Measurements from ENCODE around the gene BRD9. TPM values are rescaled to one million over a fixed set of nuclear protein-coding genes. Genes with fewer than 3 reads are reported as not detected.

BRD9 gene
- total and polyA plus RNA-seq, 2 donors (not counting 3 experiments of a cell fraction or from before 2014, with no cell fraction given) = 17.6 to 67.6 TPM

DNA sequence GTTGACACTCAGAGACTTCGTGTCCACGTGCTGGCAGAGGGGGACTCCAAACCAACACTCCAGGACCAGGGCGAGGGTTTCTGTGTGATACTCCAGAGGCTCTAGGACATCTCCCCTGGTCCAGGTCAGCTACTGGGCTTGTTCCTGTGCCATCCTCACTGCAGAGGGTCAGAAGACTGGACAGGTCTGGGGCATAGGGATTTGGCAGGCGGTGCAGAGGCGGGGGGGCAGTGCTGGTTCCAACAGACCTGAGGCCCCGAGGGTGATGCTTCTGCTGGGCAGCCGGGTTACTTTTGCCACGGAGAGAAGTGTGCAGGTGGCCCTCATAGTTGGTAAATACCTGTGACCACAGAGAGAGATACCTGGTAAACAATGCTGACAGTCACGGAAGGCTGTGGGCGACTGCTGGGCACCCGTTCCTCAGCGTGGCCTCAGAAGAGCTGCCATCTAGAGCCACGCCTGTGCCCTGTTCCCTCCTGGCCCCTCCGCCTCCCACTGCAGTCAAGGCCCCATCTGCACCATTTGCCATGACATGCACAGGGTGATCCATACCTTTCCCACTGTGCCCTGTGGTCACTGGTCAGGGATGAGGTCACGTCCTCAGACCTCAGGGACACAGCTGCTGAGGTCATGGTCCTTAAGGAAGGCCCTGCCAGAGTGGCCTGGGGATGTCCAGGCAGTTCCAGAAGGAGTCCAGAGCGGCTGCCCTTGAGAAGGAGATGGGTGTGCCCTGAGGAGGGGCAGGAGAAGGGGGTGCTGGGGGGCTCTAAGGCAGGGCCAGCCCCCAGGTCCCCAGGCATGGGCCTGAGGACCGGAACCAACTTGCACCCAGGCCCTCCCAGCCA lies 30.1 kb upstream of the BRD9 start:
- Histone ChIP-seq H3K4me2 (ENCODE audit: insufficient read depth, low read length) (no peak overlapping the region), H3K27me3 (ENCODE audit: control insufficient read depth in 2 of 2, insufficient read depth in 2 of 2, low read length in 2 of 2) (peaks cover 2 to 10% of the 10 kb centered on the region in 2 experiments), H4K20me1 (replicated peaks; ENCODE audit: control insufficient read depth, extremely low read depth, insufficient read depth, low read length) (no peaks in the 10 kb centered on the region), H3K27ac (ENCODE audit: insufficient read depth, low read depth, low read length) (no peak overlapping the region), H3K4me3 (replicated peaks in 1 of 3; ENCODE audit: insufficient read depth in 1 of 3, low read depth in 1 of 3, low read length in 3 of 3) (no peak overlapping the region), H3K9ac (replicated peaks; ENCODE audit: extremely low read depth, insufficient read depth, low read length) (no peak overlapping the region), H3K4me1 (ENCODE audit: control insufficient read depth, extremely low read depth, insufficient read depth, low read length) (peaks cover 4% of the 10 kb centered on the region), H3K79me2 (ENCODE audit: control insufficient read depth, insufficient read depth, low read length) (no peaks in the 10 kb centered on the region), H3K36me3 (ENCODE audit: control insufficient read depth in 2 of 2, extremely low read depth in 1 of 2, insufficient read depth in 2 of 2, low read length in 2 of 2) (no peaks in the 10 kb centered on the region), H3K9me3 (replicated peaks; ENCODE audit: control insufficient read depth, insufficient read depth, low read length) (no peaks in the 10 kb centered on the region), H2AFZ (ENCODE audit: low read depth, low read length) (no peak overlapping the region), H3K9me1 (replicated peaks; ENCODE audit: control insufficient read depth, extremely low read depth, insufficient read depth, low read length) (no peaks in the 10 kb centered on the region)
- TF ChIP-seq POLR2AphosphoS5 (IDR thresholded peaks at IDR 0.05; ENCODE audit: insufficient read depth, low read depth, low read length) (no peak), EZH2 (IDR thresholded peaks at IDR 0.05; ENCODE audit: borderline replicate concordance, low read depth, low read length, severe bottlenecking) (no peak)
- ChIA-PET POLR2A (no interaction called here), CTCF (interaction anchor here (0.5 to 3.4 kb wide), 9 partner anchors 10 to 730 kb away, joined by 3 to 44 read pairs (median 5); no protein-coding TSS in a partner anchor)
- dilution Hi-C loops (cut with MboI; ENCODE audit: extremely low pct_ligation_motif_present, low sequenced_read_pairs) (no loop called here), intact Hi-C loops (cut with micrococcal nuclease) (loop anchor here (1.0 to 5.0 kb wide), 5 partner anchors 86 to 720 kb away; partner anchors contain the start of gene NKD2)
- FAIRE-seq = no peak
- no peak for DNase-seq (ENCODE audit: low read depth, low spot score)
- BruUV-seq (replicated peaks) = no TSS peak

DNA sequence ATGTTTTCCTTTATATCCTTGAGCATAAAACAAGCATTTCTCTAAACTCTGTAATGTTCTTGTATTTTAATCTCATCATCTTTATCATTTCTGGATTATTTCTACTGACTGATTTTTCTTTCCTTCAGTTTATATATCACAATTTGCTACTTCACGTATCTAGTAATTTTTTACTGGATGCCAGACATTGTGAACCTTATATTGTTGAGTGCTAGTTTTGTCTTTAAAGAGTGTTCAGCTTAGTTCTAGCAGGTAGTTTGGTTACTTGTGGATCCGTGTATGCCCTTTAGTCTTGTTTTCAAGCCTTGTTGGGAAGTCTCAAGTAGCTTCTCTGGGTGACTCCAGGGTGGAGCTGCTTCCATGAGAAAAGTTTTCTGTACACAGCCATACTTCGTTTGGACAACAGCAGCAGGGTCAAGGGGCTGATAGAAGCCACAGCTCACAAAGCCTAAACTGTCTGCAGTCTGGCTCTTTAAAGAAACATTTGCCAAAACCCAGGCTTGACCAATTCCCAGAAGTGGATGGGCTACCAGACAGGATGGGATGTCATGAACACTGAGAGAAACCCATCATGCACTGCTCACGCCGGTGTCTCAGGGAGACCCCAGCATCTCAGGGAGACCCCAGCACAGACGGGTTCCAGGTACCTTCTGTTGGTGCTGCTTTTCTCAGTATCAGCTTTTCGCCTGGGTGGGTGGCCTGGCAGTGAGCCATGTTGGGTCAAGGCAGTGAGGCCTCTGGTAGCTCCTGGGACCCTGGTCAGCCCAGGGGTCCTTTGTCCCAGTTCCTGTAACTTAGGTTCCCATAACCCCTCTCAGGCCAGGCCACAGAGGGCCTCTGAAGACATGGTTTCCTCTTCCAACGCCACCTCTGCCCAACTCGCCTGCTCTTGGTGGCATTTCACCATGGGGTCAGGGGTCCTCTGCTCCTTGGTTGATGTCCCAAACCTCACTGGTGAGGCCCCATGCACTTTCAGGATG lies 29.1 kb upstream of the BRD9 start:
- Histone ChIP-seq H3K27ac (ENCODE audit: insufficient read depth, low read depth, low read length) (no peak overlapping the region), H3K4me1 (ENCODE audit: control insufficient read depth, extremely low read depth, insufficient read depth, low read length) (peaks cover 3% of the 10 kb centered on the region), H4K20me1 (replicated peaks; ENCODE audit: control insufficient read depth, extremely low read depth, insufficient read depth, low read length) (no peaks in the 10 kb centered on the region), H2AFZ (ENCODE audit: low read depth, low read length) (no peak overlapping the region), H3K36me3 (ENCODE audit: control insufficient read depth in 2 of 2, extremely low read depth in 1 of 2, insufficient read depth in 2 of 2, low read length in 2 of 2) (no peaks in the 10 kb centered on the region), H3K79me2 (ENCODE audit: control insufficient read depth, insufficient read depth, low read length) (no peaks in the 10 kb centered on the region), H3K27me3 (ENCODE audit: control insufficient read depth in 2 of 2, insufficient read depth in 2 of 2, low read length in 2 of 2) (peaks cover 2 to 10% of the 10 kb centered on the region in 2 experiments), H3K9me3 (replicated peaks; ENCODE audit: control insufficient read depth, insufficient read depth, low read length) (no peaks in the 10 kb centered on the region), H3K4me2 (ENCODE audit: insufficient read depth, low read length) (no peak overlapping the region), H3K9me1 (replicated peaks; ENCODE audit: control insufficient read depth, extremely low read depth, insufficient read depth, low read length) (no peaks in the 10 kb centered on the region), H3K4me3 (replicated peaks in 1 of 3; ENCODE audit: insufficient read depth in 1 of 3, low read depth in 1 of 3, low read length in 3 of 3) (no peak overlapping the region), H3K9ac (replicated peaks; ENCODE audit: extremely low read depth, insufficient read depth, low read length) (no peak overlapping the region)
- POLR2A ChIA-PET = no interaction called here
- FAIRE-seq (no peak), DNase-seq (ENCODE audit: low read depth, low spot score) (no peak)
- TF ChIP-seq JUN (IDR thresholded peaks at IDR 0.05; ENCODE audit: borderline replicate concordance, insufficient read depth, insufficient read length, low read depth) (no peak), EZH2 (IDR thresholded peaks at IDR 0.05; ENCODE audit: borderline replicate concordance, low read depth, low read length, severe bottlenecking) (no peak), POLR2A (IDR thresholded peaks at IDR 0.05; ENCODE audit: low read depth, low read length) (no peak), MYC (IDR thresholded peaks at IDR 0.05; ENCODE audit: low read depth, low read length) (no peak), GATA2 (IDR thresholded peaks at IDR 0.05; ENCODE audit: insufficient read depth, insufficient read length, low read depth, low read length) (no peak), FOS (IDR thresholded peaks at IDR 0.05; ENCODE audit: borderline replicate concordance, insufficient read depth, low read length) (no peak), POLR2AphosphoS5 (IDR thresholded peaks at IDR 0.05; ENCODE audit: insufficient read depth, low read depth, low read length) (no peak)
- TF ChIP-seq, protein P1, sequence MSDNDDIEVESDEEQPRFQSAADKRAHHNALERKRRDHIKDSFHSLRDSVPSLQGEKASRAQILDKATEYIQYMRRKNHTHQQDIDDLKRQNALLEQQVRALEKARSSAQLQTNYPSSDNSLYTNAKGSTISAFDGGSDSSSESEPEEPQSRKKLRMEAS (IDR thresholded peaks at IDR 0.05; ENCODE audit: insufficient read depth, insufficient read length) = no peak
- TF ChIP-seq, protein P2, sequence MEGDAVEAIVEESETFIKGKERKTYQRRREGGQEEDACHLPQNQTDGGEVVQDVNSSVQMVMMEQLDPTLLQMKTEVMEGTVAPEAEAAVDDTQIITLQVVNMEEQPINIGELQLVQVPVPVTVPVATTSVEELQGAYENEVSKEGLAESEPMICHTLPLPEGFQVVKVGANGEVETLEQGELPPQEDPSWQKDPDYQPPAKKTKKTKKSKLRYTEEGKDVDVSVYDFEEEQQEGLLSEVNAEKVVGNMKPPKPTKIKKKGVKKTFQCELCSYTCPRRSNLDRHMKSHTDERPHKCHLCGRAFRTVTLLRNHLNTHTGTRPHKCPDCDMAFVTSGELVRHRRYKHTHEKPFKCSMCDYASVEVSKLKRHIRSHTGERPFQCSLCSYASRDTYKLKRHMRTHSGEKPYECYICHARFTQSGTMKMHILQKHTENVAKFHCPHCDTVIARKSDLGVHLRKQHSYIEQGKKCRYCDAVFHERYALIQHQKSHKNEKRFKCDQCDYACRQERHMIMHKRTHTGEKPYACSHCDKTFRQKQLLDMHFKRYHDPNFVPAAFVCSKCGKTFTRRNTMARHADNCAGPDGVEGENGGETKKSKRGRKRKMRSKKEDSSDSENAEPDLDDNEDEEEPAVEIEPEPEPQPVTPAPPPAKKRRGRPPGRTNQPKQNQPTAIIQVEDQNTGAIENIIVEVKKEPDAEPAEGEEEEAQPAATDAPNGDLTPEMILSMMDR (IDR thresholded peaks at IDR 0.05; ENCODE audit: extremely low read depth in 1 of 2, insufficient read depth in 1 of 2, low read depth in 1 of 2, low read length in 2 of 2) = no peak
- no TSS peak for BruUV-seq (replicated peaks)
- dilution Hi-C loops (cut with MboI; ENCODE audit: extremely low pct_ligation_motif_present, low sequenced_read_pairs) = no loop called here
- CTCF ChIA-PET = interaction anchor here (1.3 to 3.4 kb wide), 2 partner anchors 219 to 253 kb away, joined by 8 to 44 read pairs; no protein-coding TSS in a partner anchor
- intact Hi-C loops (cut with micrococcal nuclease) = loop anchor here (2.0 to 5.0 kb wide), 2 partner anchors 253 to 721 kb away; no protein-coding TSS in a partner anchor

All from endothelial cell of umbilical vein (primary cell).